DMS53 treated with DMSO at 0.1 percent for 48 hours (cell line): ENCODE measurements around the gene MAST2.
"Not testable (repeated sequence)": the region's sequence is repeated elsewhere in the genome, so short reads cannot be mapped to it uniquely, and the experiment has no call there.

Experiments
- DNase-seq: peaks from one replicate; lab custom pipeline; 2025; ENCODE audit not compliant: unreplicated experiment; lab: John Stamatoyannopoulos, UW

Gene MAST2

DNA sequence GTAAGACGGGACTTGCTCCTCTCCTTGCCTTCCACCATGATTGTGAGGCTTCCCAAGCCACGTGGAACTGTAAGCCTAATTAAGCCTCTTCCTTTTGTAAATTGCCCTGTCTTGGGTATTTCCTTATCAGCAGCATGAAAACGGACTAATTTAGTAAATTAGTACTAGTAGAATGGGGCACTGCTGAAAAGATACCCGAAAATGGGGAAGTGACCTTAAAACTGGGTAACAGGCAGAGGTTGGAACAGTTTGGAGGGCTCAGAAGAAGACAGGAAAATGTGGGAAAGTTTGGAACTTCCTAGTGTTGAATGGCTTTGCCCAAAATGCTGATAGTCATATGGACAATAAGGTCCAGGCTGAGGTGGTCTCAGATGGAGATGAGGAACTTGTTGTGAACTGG is 253.8 kb downstream of the MAST2 start:
- not testable (repeated sequence) for DNase-seq

DNA sequence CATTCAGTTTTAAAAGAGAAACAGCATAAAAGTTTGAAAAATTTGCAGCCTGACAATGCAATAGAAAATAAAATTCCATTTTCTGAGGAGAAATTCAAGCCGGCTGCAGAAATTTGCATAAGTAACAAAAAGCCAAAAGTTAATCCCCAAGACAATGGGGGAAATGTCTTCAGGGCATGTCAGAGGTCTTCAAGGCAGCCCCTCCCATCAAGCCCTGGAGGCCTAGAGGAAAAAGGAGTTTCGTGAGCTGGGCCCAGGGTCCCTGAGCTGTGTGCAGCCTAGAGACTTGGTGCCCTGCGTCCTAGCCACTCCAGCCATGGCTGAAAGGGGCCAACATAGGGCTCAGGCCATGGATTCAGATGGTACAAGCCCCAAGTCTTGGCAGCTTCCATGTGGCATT is 254.4 kb downstream of the MAST2 start:
- no peak for DNase-seq

DNA sequence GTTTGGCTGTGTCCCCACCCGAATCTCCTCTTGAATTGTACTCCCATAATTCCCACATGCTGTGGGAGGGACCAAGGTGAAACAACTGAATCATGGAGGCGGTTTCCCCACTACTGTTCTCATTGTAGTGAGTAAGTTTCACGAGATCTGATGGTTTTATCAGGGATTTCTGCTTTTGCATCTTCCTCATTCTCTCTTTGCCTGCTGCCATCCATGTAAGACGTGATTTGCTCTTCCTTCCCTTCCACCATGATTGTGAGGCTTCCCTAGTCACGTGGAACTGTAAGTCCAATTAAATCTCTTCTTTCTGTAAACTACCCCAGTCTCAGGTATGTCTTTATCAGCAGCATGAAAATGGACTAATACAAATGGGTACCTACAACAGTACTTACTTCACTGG is 255.5 kb downstream of the MAST2 start:
- DNase-seq = no peak

DNA sequence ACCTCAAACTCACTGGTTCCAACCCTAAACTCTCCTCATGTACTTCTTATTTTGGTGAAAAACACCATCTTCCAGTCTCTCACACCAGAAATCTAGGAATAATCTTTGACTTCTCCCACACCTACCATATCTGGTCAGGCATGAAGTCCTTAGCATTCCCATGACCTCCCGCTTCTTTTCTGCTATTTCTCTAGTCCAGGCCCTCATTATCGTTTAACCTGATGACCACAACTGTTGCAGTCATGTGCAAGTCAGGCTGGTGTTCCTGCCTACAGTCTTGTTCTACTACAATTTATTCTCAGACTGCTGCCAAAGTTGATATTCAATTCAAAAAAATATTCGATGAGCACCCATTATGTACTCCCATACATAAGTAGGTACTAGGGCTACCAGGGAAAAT is 257.7 kb downstream of the MAST2 start:
- DNase-seq = no peak

DNA sequence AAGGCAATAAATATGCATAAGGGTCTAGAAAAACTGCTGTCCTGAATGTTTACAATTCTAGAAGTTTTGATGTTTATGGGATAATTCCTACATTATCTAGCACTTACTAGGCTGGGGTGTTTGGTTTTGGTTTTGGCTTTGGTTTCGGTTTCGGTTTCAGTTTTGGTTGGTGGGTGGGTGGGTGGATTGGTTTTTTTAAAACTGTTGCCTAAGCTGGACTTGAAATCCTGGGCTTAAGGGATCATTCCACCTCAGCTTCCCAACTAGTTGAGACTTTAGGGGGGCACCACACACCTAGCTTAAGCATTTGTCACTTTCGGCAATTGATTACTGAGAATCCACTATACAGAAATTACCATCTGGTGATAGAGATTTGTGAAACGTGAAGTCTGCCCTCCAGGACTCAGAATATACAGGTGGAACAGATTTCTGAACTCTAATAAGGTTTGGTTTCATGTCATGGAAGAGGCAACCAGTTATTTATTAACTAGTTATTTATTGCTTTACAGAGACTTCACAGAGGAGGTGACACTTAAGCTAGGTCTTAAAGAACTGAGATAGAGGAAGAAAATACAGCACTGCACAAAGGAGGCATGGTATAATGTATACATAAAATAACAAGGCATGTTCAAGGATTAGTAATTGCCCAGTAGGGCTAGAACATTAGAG is 259.4 kb downstream of the MAST2 start:
- peak; percentile 77 for DNase-seq

DNA sequence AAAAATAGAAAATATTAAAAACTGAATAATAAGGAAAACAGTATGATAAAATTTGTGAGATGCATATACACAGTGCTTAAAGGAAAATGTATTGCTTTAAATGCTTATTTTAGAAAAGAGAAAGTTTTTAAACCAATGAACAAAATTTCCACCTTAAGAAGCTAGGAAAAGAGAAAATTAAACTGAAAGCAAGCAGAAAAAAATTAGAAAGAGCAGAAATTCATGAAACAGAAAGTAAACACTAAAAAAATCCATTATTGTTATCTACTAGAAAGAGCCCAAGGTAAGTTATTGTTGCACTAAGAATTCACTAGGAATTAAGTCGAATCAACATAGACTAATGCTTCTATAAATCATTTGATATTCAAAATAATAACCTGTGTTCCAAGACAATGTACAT is 261.3 kb downstream of the MAST2 start:
- no peak for DNase-seq

- peak; percentile 84 for DNase-seq
Measured at GRCh38 chr1:46065405-46065804, 262.0 kb downstream of the MAST2 start.

- DNase-seq = no peak
Measured at GRCh38 chr1:46067652-46068051, 264.2 kb downstream of the MAST2 start.

DNA sequence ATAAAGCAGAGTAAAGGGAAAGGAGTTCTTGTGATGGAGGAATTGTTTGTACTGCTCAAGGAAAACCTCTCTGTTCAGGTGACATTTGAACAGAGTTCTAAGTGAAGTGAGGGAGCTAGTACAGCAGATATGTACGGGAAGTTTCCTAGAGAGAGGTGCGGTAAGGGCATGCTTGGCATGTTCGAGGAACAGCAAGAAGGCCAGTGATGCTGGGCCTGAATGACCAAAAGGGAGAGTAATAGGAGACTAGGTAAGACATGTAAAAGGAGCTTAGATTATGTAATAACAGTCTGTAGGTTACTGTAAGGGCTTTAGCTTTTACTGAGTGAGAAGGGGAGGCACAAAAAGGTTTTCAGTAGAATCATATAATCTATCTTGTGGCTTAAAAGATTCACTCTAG is 265.1 kb downstream of the MAST2 start:
- DNase-seq = no peak

GRCh38 chr1:46070164-46070814 is 266.9 kb downstream of the MAST2 start:
- DNase-seq = no peak

- no peak for DNase-seq
Measured at GRCh38 chr1:46072975-46073374, 269.6 kb downstream of the MAST2 start.

DNA sequence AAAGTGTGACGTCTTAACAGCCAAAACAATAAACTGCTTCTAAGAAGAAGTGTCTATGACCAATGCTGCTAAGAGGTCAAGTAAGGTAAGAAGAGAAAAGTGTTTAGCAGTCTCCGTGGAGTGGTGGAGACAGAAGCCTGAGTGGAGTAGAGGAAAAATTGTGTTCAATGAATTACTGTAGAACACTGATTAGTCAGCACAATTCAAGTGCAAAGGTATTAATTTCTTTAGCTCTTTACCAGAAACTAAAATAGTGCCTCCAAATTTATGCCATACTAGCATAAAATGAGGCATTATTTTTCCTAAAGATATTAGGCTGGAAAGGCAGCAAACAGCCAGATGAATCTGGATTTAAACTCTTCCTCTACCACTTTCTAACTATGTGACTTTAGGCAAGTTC is 272.9 kb downstream of the MAST2 start:
- DNase-seq = no peak

DNA sequence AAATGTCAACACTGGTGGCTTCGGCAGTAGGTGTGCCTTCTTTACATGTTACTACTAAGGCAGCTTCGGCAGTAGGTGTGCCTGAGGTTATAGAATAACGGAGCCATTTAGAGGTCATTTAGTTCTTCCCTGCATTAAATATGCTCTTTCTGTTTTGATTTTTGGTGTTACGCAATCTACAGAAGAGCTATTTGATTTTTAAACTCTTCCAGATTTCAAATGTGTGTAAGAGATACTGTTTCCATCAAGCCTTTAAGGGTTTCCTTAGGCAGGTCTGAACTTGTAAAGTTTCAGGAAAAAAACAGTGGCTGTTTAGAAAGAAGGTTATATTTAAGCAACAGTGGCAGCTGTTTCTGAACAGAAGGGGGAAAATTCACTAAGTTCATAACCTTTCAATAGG is 274.2 kb downstream of the MAST2 start:
- DNase-seq = no peak

- no peak for DNase-seq
Measured at GRCh38 chr1:46080257-46080656, 276.8 kb downstream of the MAST2 start.

- DNase-seq = no peak
Measured at GRCh38 chr1:46081206-46081605, 277.8 kb downstream of the MAST2 start.

- no peak for DNase-seq
Measured at GRCh38 chr1:46081619-46082018, 278.2 kb downstream of the MAST2 start.

DNA sequence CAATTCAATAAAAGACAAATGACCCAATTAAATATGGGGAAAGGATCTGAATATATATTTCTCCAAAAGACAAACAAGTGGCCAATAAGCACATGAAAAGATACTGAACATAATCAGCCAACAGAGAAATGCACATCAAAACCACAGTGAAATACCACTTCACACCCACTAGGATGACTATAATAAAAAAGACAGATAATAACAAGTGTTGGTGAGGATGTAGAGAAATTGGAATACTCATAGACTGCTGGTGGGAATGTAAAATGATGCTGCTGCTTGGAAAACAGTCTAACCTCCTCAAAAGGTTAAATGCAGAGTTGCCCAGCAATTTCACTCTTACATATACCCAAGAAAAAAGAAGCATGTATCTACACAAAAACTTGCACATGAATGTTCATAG is 280.2 kb downstream of the MAST2 start:
- DNase-seq = no peak

- no peak for DNase-seq
Measured at GRCh38 chr1:46084553-46085451, 281.4 kb downstream of the MAST2 start.
